HG03342 (cell line): ENCODE data around the gene ANKS4B.
A peak's percentile ranks its signal among the peaks of the same experiment; 100 is the strongest.
"Not testable (repeated sequence)": the region's sequence is repeated elsewhere in the genome, so short reads cannot be mapped to it uniquely, and the experiment has no call there.

Experiments used
- ATAC-seq: cut with Tn5 transposase; IDR thresholded peaks from one replicate; pipeline ENCODE4 v1.9.1; 2021; ENCODE audit warnings: mild to moderate bottlenecking, moderate library complexity; ENCODE audit not compliant: unreplicated experiment

ANKS4B gene

DNA sequence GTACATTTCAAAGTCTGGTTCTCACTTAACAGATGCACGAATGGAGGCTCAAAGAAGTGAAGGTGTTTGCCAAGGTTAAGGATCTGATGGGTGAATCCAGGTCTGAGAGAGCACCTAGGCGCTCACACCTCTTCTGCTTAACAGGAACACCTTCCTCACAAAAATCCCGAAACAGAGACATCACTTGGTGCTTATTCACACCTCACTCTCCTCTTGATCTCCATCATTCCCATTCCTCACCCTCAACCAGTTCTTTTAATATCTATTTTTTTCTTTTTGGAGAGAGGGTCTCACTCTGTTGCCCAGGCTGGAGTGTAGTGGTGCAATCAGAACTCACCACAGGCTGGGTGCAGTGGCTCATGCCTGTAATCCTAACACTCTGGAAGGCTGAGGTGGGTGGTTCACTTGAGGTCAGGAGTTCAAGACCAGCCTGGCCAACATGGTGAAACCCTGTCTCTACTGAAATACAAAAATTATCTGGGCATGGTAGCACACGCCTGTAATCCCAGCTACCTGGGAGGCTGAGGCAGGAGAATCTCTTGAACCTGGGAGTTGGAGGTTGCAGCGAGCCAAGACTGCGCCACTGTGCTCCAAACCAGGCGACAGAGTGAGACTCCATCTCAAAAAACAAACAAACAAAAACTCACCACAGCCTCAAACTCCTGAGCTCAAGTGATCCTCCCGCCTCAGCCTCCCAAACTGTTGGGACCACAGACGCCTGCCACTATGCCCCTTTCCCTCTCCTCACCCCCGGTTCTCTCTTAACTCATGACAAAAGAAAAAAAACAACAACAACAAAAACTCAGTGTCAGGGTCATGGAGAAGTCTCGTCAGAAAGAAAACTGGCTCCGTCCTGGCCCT lies 29.5 kb downstream of the ANKS4B start:
- ATAC-seq = no peak

DNA sequence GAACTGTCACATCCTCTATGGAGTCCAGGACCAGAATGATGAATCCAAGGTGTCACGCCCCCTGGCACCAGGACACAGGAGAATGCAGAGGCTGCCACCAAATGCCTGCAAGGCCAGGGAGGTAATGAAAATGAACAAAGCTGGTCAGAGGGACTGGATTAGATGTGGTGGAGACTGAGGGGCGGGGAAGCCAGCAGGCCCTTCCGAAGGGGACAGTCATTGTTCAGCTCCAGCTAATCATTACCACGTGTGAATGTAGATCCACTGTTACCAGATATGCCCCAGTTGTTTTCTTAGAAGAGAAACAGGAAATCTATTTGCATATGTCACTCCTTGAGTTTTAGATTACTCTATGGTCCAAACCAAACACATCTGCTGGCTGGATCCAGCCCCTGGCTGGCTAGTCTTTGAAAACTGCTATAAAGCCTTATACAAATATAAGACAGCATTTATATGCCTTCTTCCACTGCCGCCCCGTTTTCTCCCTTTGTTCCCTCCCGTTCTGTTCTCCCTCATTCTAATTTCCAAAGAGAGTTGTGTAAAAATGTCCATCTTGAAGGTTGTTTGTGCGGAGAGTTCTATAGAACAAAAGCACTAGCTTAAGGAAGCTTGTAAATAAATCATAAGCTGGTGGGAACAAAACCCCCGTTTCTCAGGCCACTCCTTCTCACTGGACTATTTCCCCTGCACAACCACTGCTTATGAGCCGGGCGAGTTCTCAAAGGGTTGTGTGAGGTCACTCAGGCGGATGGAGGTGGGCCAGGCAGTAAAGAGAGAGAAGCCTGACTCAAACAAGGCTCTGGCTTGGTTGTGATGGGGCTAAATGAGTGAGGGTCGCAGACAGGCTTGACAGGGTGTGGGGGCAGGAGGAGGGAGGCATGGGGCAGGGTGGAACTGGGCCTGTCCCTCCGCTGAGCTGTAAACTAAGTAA lies 30.4 kb downstream of the ANKS4B start:
- no peak for ATAC-seq

DNA sequence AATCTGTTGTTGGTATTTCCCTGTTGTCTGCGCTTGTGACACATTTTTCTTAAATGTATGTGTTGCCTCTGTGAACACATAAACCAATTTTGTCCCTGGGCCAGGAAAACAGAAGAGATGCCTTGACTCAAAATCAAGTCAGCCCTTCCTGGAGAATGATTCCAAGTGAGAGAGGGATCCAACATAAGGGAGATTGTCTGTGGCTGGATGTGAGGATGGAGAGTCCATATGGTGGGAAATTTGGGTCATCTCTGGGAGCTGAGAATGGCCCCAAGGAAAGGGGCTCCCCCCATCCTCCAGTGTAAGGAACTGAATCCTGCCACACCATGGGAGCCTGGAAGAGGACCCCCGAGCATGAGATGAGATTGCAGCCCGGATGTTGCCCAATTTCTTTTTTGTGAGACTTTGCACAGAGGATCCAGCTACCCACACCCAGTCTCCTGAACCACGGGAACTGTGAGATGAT lies 31.1 kb downstream of the ANKS4B start:
- no peak for ATAC-seq

DNA sequence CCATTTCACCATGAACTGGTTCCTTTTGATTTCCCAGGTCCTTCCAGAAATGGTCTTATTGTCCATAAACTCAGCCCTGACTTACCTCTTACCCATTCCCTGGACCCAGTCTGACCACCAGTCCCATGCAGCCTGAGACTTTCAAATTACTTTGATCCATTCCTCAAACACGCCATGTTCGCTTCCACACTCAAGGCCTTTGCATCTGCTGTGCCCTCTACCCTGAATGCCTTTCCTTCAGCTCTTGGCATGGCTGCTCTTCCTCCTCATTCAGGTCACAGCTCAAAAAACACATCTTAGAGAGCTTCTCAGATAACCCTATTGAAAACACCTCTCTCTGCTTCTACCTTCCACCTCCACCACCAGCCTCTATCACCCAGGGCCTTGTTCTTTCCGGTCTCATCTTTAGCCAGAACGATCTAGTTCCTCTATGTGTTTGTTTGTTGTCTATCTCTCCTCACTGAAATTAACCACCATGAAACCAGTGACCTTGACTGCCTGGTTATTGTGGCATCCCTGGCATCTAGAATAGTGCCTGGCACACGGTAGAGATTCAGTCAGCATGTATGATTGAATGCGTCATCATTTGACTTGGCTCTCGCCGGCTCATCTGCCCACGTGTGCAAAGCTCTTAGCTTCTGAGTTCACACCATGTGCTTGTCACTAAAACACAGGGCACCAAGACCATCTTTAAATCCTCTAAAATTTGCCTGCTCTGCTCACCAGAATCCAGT lies 31.8 kb downstream of the ANKS4B start:
- ATAC-seq = no peak

DNA sequence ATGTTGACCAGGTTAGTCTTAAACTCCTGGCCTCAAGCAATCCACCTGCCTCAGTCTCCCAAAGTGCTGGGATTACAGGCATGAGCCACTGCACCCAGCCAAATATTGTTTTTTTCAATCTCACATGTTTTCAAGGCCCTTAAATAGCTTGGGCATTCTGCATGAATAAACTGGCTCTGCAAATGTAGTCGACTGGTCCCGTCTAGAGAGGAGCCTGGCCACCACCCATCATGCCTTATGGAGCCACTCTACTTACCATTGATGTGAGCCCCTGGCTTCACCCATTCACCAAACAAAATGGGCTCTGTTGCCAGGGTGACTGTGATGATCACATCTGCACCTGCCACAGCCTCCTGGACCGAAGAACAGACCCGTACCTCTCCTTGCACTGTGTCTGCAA lies 33.8 kb downstream of the ANKS4B start:
- ATAC-seq = no peak

DNA sequence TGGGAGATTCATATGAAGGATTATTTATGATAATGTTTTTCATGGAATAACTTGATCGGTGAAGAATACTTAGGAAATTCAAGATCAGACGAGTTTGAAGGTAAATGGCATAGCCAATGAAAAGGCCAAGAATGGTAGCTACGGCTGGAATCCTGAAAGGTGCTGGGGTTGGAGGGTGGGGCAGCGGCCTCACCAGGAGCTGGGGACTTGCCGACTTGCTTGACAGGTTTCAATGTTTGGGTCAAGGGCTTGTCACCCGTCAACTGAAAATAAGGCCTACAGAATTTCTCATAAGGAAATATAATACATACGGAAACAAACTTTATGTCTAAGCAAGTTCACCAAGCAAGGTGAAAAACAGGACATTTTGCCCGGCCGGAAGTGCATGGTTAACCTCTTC lies 34.7 kb downstream of the ANKS4B start:
- ATAC-seq = no peak

DNA sequence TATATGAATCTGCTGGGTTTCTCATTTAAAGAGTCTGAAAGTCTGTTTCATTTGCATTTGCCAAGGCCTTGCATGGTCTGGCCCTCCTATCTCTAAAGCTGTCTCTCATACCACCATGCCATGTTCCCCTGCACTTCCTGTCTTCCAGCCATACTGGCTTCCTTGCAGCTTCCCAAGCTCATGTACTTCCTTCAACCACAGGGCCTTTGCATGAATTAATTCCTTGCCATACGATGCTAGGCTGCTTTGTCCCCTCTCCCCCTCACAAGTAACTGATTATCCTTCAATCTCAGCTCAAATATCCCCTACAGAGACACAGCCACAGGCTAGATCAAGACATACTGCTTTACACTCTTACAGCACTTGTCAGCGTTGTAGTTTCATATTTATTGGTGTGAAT lies 38.8 kb downstream of the ANKS4B start:
- no peak for ATAC-seq

DNA sequence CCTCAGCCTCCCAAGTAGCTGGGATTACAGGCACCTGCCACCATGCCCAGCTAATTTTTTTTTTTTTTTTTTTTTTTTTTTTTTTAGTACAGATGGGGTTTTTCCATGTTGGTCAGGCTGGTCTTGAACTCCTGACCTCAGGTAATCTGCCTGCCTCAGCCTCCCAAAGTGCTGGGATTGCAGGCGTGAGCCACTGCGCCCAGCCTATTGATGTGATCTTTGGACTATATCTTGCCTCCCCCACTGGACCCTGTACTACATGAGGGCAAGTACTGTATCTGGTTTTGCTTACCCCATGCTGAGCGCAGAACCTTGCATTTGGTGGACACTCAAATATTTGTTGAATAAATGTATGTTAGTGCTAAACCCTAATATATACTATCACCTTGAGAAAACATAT lies 39.3 kb downstream of the ANKS4B start:
- ATAC-seq = not testable (repeated sequence)

DNA sequence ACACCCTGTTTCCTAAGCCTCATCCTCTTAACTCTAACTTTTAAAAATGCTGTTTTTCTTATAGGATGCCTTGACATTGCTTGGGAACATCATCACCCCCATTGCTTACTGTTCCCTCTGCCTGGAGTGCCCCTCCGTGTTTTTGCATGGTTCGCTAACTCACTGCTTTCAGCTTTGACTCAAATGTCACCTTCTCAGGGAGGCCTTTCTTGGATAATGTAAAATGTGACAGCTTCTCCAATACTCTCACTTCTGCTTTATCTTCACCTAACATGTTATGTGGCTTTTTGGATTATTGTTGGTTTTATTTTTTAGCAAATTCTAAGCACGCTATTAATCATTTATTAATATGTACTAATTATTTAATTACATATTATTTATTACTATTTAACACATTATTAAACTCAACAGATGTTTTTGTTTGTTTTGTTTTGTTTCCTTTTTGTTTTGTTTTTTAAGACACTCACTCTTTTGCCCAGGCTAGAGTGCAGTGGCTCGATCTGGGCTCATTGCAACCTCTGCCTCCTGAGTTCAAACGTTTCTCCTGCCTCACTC lies 40.8 kb downstream of the ANKS4B start:
- ATAC-seq = no peak

DNA sequence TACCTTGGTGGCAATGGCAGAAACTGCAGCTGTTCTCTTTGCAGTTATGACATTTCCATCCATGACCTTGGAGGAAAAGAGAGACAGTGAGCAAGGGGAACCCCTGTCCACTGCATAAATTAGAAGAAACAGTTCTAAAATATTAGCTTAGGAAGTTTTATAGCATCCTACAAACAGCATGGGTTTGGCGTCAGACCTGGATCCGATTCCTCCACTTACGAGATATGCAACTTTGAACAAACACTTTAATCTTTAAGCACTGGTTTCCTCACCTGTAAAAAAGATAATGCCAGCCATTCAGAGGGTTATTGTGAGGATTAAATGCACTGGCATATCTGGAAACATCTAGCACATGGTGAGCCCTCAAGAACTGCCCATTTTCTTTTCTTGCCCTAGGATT lies 42.0 kb downstream of the ANKS4B start:
- ATAC-seq = no peak

DNA sequence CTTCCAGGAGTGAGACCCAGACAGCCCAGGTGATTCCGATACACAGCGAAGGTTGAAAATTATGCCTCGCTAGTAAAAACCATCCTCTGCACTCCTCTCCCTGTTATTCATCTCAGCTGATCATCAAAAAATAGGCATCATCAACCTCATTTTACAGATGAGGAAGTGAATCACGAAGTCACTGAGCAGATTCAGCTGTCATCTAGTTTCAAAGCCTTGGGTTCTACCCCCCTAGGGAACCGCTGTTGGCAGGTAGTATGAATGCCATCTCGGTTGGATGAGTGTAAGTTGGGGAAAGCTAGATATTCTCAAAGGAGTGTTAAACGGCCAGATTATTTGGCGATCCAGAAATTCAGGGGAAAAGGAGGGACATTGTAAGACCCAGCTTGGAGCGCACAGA lies 42.6 kb downstream of the ANKS4B start:
- ATAC-seq = no peak

DNA sequence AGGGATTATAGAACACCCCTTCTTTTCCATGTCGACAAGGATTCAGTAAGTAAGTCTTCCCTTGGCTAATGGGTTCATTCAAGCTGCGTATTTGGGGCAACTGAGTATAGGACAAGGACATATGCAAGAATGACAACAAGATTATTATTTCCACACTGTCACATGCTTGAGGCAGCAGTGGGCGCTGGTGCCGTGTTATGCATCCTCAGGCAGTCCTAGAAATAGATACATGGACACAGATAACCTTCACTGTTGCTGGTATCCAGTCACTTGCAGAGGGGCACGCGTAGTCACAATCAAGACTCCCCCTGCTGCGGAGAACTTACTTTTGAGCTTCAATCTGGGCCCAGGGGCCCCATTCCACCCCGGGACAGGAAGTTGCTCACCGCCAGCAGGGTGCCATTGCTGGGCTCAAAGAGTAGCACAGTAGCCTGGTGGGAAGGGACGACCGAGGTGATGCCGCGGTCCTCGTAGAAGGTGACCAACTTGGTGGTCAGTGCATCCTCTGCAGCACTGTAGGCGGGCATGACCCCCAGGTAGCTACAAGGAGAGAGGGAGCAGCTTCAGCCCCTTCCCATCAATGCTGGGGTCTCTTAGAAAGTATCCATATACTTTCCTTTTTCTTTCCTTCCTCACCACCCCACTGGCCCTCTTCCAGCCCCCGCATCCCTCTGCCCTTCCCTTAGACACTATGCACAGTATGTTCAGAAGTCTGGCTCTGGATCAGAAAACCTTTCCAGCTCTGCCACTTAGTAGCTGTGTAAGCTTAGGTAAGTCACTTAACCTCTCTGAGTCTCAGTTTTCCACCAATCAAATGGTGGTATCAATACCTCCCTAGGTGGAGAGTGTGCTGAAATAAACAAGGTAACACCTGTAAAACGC lies 43.8 kb downstream of the ANKS4B start:
- ATAC-seq = no peak

DNA sequence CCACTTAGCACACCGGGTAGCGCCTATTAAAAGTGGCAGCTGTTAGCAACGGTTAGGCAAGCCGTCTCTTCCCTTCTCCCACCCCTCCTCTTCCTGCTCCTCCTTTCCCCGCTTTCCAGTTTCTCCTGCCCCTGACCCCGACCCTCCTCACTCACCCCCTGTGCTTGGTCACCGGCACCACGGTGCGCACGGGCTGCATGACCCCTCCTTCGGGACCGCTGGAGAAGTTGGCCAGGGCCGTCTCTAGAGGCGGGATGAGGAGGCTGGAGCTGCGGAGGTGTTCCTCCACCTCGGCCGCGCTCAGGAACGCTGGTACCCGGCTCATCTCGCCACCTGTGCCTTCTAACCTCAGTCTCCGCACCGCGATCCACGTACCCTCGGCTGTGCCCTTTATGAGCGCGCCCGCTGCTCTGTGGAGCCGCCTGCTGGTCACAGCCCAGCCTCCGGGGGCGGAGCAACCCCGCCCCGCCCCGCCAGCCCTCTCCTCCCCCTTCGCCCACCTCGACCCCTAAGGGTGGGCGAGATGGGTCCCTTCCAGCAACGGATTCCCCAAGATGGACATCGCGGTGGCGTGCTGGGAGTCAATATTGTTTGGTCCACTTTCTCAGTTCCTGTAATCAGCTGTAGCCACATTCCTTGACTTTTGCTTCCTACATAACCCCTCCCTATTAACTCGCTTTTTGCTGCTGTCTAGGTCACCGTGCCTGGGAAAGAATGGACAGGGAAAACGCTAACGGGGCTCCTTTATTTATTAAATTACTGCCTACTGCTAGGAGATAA lies 44.6 kb downstream of the ANKS4B start, which contains the start of gene CRYM:
Gene CRYM (minus strand): TSS at position 364 of the 780 bp plus-strand sequence. CDS start 39 bp downstream, at position 325.
- peak; percentile 58 for ATAC-seq

DNA sequence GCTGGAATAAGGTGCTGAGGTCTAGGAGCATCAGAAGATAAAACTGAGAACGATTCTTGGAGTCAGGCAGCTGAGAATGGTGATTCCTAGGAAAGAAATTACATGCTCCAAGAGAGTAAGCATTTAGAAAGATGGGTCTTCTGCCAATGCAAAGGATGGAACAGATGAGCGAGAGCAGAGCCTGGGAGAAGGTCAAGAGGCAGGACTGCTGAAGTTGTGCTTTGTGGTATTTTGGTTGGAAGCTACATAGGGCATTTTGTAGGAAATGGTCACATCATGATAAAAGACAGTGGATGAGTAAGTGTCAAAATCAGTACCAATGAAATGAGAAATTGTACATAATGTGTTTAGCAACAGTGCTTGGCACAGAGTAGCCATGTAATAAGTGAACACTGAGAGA lies 46.0 kb downstream of the ANKS4B start:
- ATAC-seq = no peak

DNA sequence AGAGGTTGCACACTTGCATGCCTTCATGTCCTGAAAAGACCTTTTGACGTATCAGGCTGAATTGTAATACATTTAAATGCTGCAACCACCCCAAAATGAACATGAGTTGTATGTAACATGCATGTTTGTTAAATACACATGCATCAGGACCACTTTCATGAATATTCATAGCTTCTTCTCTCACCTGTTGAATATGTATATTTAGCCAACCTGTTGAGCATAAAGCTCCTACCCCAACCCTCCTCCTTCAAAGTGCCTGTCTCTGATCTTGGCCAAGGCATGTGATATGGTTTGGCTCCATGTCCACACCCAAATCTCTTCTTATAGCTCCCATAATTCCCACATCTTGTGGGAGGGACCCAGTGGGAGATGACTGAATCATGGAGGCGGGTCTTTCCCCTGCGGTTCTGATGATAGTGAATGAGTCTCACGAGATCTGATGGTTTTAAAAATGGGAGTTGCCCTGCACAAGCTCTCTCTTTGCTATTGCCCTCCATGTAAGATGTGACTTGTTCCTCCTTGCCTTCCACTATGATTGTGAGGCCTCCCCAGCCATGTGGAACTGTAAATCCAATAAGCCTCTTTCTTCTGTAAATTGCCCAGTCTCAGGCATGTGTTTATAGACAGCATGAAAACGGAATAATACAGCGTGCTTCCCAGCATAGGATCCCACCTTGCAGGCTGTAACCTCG lies 48.3 kb downstream of the ANKS4B start:
- ATAC-seq = no peak

DNA sequence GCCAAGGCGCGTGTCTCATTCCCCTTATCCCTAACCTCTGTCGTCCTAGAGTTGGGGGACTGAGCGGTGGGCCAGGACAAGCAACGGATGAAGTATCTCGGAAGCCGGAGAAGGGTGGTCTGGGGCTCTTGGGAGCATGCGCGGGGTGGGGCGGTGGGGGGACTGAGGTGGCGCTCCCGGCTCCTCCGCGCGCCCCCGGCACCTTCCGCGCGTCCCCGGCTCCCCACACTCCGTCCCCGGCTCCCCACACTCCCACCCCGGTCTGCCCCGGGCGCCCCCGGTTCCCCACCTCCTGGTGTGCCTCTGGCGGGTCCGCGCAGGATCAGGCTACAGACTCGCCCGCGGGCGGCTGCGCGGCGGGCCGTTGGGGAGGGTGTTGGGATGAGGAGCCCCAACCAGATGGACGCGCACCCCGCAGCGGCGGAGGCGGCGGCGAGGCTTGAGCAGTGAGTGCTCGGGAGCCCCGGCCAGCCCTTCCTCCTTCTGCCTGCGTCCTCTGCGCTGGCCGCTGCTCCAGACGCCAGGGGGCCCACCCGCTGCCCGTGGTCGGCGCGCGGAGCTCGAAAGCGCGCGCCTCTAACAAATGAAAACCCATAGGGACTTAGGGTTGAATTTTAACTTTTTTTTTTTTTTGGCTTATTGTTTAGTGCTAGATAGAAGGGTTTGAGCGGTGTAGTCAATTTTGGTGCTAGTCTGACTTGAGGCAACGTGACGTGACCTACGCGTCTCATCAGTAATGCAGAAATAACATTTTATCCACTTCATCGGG lies 50.2 kb downstream of the ANKS4B start:
- no peak for ATAC-seq

DNA sequence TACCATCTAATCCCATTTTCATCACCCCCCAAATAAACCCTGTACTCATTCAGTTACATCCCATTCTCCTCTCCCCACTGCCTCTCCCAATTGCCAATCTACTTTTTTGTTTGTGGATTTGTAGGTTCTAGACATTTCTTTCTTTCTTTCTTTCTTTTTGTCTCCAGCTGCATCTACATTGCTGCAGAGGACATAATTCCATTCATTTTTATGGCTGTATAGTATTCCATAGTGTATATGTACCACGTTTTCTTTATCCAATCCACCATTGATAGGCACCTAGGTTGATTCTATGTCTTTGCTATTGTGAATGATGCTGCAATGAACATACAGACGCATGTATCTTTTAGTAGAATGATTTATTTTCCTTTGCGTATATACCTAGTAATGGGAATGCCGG lies 50.9 kb downstream of the ANKS4B start:
- ATAC-seq = no peak

DNA sequence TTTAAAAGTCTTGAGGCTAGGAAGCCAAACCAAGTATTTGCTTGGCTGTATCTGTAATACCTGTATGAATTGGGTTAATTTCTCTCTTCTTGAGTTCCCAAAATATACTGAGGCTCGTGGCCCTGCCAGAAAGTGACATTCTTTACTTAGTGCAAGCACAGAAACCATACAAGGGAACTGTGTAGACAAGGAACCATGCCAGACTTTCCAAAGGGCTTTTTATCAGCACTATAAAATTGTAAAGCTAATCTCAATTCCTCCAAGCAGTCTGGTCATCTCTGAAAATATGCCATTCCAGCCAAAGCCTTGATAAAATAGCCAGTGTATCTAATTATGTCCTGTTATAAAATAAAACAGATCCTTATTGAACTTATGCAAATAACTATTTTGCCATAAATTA lies 51.8 kb downstream of the ANKS4B start:
- no peak for ATAC-seq
